PC-3 (cell line): ENCODE data around the gene SYNE1. TPM values are rescaled to one million over a fixed set of nuclear protein-coding genes. Genes with fewer than 3 reads are reported as not detected.
"Not testable (repeated sequence)": the region's sequence is repeated elsewhere in the genome, so short reads cannot be mapped to it uniquely, and the experiment has no call there.

Experiments used
- ATAC-seq: fragments of 200-7000 bp; cut with Tn5 transposase; 2 replicates; pipeline ENCODE4 v1.9.1; 2020; ENCODE audit warnings: mild to moderate bottlenecking, moderate library complexity
- BruUV-seq: library from RNA; stranded (reverse); fragments of 400-500 nt; replicated peaks from 2 replicates; lab custom pipeline; 2021; lab: Mats Ljungman, UMichigan
- CTCF ChIA-PET: fragments of 300-600 bp; sonication (Branson Sonifier 250); formaldehyde crosslinking; loops from one replicate; lab custom pipeline; 2022; ENCODE audit warnings: antibody characterized with exemption; lab: Charles Lee
- POLR2A ChIA-PET: fragments of 300-600 bp; sonication (Branson Sonifier 250); formaldehyde crosslinking; loops from one replicate; lab custom pipeline; 2022; ENCODE audit warnings: antibody characterized with exemption; ENCODE audit not compliant: unreplicated experiment; lab: Charles Lee
- DNase-seq: peaks from one replicate; pipeline ENCODE4 v3.0.0-alpha.2; 2015
- H2AFZ ChIP-seq: fragments of 300-600 bp; sonication (generic); 2 replicates; pipeline ENCODE4 v1.6.0; 2016; ENCODE audit warnings: antibody characterized with exemption, low read length
- H3F3A ChIP-seq: fragments of 300-600 bp; sonication (generic); one replicate; pipeline ENCODE4 v1.6.0; 2017; ENCODE audit warnings: antibody characterized with exemption, low read length, control low read depth, mild to moderate bottlenecking; ENCODE audit not compliant: unreplicated experiment
- H3K27ac ChIP-seq: fragments of 300-600 bp; sonication (generic); 2 replicates; pipeline ENCODE4 v1.5.1; 2016; ENCODE audit warnings: mild to moderate bottlenecking, low read length
- H3K27me3 ChIP-seq: fragments of 300-600 bp; sonication (generic); 2 replicates; pipeline ENCODE4 v1.6.1; 2016; ENCODE audit warnings: low read length, mixed read lengths
- H3K36me3 ChIP-seq: fragments of 300-600 bp; sonication (generic); 2 replicates; pipeline ENCODE4 v1.6.1; 2016; ENCODE audit warnings: low read depth, mixed run types, low read length, mixed read lengths
- H3K4me1 ChIP-seq: fragments of 300-600 bp; sonication (generic); 2 replicates; pipeline ENCODE4 v1.5.1; 2016; ENCODE audit warnings: low read length; ENCODE audit not compliant: insufficient read depth
- H3K4me2 ChIP-seq: fragments of 300-600 bp; sonication (generic); 2 replicates; pipeline ENCODE4 v1.6.0; 2016; ENCODE audit warnings: low read length
- H3K4me3 ChIP-seq: fragments of 300-600 bp; sonication (generic); 2 replicates; pipeline ENCODE4 v1.5.1; 2016; ENCODE audit warnings: mild to moderate bottlenecking, low read length, mixed read lengths
- H3K79me2 ChIP-seq: fragments of 300-600 bp; sonication (generic); 2 replicates; pipeline ENCODE4 v1.6.1; 2017; ENCODE audit warnings: low read length, mixed read lengths
- H3K9ac ChIP-seq: fragments of 300-600 bp; sonication (generic); 2 replicates; pipeline ENCODE4 v1.6.0; 2016; ENCODE audit warnings: mild to moderate bottlenecking, low read length
- H3K9me2 ChIP-seq: fragments of 300-600 bp; sonication (generic); replicated peaks from 2 replicates; pipeline ENCODE4 v1.6.1; 2016; ENCODE audit warnings: mixed run types, low read length, mixed read lengths
- H3K9me3 ChIP-seq: fragments of 300-600 bp; sonication (generic); 2 replicates; pipeline ENCODE4 v1.6.1; 2016; ENCODE audit warnings: low read length, mixed read lengths
- H4K20me1 ChIP-seq: fragments of 300-600 bp; sonication (generic); 2 replicates; pipeline ENCODE4 v1.6.1; 2016; ENCODE audit warnings: low read length, mixed read lengths
- CTCF ChIP-seq: fragments of 300-600 bp; sonication (generic); conservative IDR thresholded peaks from 2 replicates; pipeline ENCODE4 v1.5.1; 2017; ENCODE audit warnings: antibody characterized with exemption, low read depth, mild to moderate bottlenecking, low read length
- EZH2 ChIP-seq: fragments of 300-600 bp; sonication (generic); IDR thresholded peaks from one replicate; pipeline ENCODE4 v1.6.1; 2017; ENCODE audit warnings: antibody characterized with exemption, mild to moderate bottlenecking, low read length; ENCODE audit not compliant: unreplicated experiment
- EZH2phosphoT487 ChIP-seq: fragments of 300-600 bp; sonication (generic); IDR thresholded peaks from 2 replicates; pipeline ENCODE4 v1.6.1; 2018; ENCODE audit warnings: mild to moderate bottlenecking, antibody characterized with exemption, low read length, borderline replicate concordance
- intact Hi-C: fragments of 100-400 bp; cut with micrococcal nuclease; formaldehyde crosslinking; loops from 2 replicates; pipeline ENCODE4 v1.9.0; 2023
- total RNA-seq: library from RNA; depleted of rRNA; stranded (reverse); fragments of >200 nt; gene quantifications from 2 replicates; pipeline ENCODE4 v1.2.3, GENCODE V29; 2014

SYNE1 gene
- total RNA-seq, 1 experiment from 2014 or later: 16.7 TPM

GRCh38 chr6:152566103-152566875 is 70.9 kb downstream of the SYNE1 start:
- BruUV-seq: no TSS peak
- intact Hi-C loops: no loop called here
- peaks cover 88% of the 10 kb centered on the region for H3K27me3 ChIP-seq
- no peaks in the 10 kb centered on the region for H3K9me3 ChIP-seq
- H4K20me1 ChIP-seq: no peaks in the 10 kb centered on the region
- TF ChIP-seq EZH2 (no peak), EZH2phosphoT487 (no peak), CTCF (no peak)
- no peak for ATAC-seq
- H3F3A ChIP-seq: no peaks in the 10 kb centered on the region
- CTCF ChIA-PET: no interaction called here
- no peaks in the 10 kb centered on the region for H3K79me2 ChIP-seq
- H3K4me2 ChIP-seq: no peak overlapping the region
- H2AFZ ChIP-seq: no peak overlapping the region
- H3K4me3 ChIP-seq: no peak overlapping the region
- H3K9ac ChIP-seq: no peak overlapping the region
- no peaks in the 10 kb centered on the region for H3K36me3 ChIP-seq
- H3K27ac ChIP-seq: no peak overlapping the region
- POLR2A ChIA-PET: no interaction called here
- no peaks in the 10 kb centered on the region for H3K4me1 ChIP-seq
- DNase-seq: no peak
- H3K9me2 ChIP-seq: no peaks in the 10 kb centered on the region

GRCh38 chr6:152563177-152563576 is 74.0 kb downstream of the SYNE1 start:
- Histone ChIP-seq H3K9me2 (no peaks in the 10 kb centered on the region), H2AFZ (no peak overlapping the region), H3K27me3 (peaks cover 67% of the 10 kb centered on the region), H3K4me1 (no peaks in the 10 kb centered on the region), H3K4me3 (no peak overlapping the region), H3K9me3 (no peaks in the 10 kb centered on the region), H4K20me1 (no peaks in the 10 kb centered on the region), H3K36me3 (no peaks in the 10 kb centered on the region), H3K4me2 (no peak overlapping the region), H3K27ac (no peak overlapping the region), H3K9ac (no peak overlapping the region), H3K79me2 (no peaks in the 10 kb centered on the region), H3F3A (no peaks in the 10 kb centered on the region)
- ATAC-seq (no peak), DNase-seq (no peak)
- CTCF ChIA-PET: no interaction called here
- intact Hi-C loops: no loop called here
- TF ChIP-seq EZH2 (no peak), EZH2phosphoT487 (no peak), CTCF (no peak)
- BruUV-seq: no TSS peak
- POLR2A ChIA-PET: no interaction called here

GRCh38 chr6:152558798-152559197 is 78.4 kb downstream of the SYNE1 start:
- ATAC-seq, H3K4me1 ChIP-seq, H3K9me3 ChIP-seq, DNase-seq, CTCF ChIA-PET, H3K9me2 ChIP-seq, H3F3A ChIP-seq, POLR2A ChIA-PET, H2AFZ ChIP-seq, BruUV-seq, H3K9ac ChIP-seq, H4K20me1 ChIP-seq, H3K4me3 ChIP-seq, H3K4me2 ChIP-seq, H3K36me3 ChIP-seq, H3K79me2 ChIP-seq, H3K27ac ChIP-seq: not testable (repeated sequence)
- intact Hi-C loops: loop anchor here (10.0 kb wide), 1 partner anchor 146 kb away; no protein-coding TSS in a partner anchor
- peaks cover 29% of the 10 kb centered on the region for H3K27me3 ChIP-seq
